Astrocyte (in vitro differentiated cells and primary cell): Measurements from ENCODE around the gene TTLL1. TPM values are rescaled to one million over a fixed set of nuclear protein-coding genes. Genes with fewer than 3 reads are reported as not detected.

Source experiments
- DNase-seq: peaks from one replicate; pipeline ENCODE4 v3.0.0-alpha.2; 2010; ENCODE audit warnings: low read depth
- FAIRE-seq: peaks from 2 replicates; lab custom pipeline; 2011; peaks lifted over from hg19 to GRCh38; lab: Jason Lieb, UNC
- H2AFZ ChIP-seq: 2 replicates; pipeline ENCODE4 v1.6.0; 2012; ENCODE audit warnings: low read depth, low read length, inconsistent platforms
- H3K27ac ChIP-seq: 2 replicates; pipeline ENCODE4 v1.5.1; 2011; ENCODE audit warnings: low read depth, low read length, inconsistent platforms
- H3K27me3 ChIP-seq: 2 replicates; pipeline ENCODE4 v1.6.0; 2011; ENCODE audit warnings: low read length, inconsistent platforms; ENCODE audit not compliant: insufficient read depth
- H3K36me3 ChIP-seq: 2 replicates; pipeline ENCODE4 v1.5.1; 2011; ENCODE audit warnings: low read length, inconsistent platforms; ENCODE audit not compliant: insufficient read depth
- H3K4me1 ChIP-seq: 2 replicates; pipeline ENCODE4 v1.5.1; 2011; ENCODE audit warnings: low read length, inconsistent platforms; ENCODE audit not compliant: insufficient read depth
- H3K4me2 ChIP-seq: 2 replicates; pipeline ENCODE4 v1.6.0; 2012; ENCODE audit warnings: low read length, inconsistent platforms
- H3K4me3 ChIP-seq: 2 replicates; pipeline ENCODE4 v1.5.1; 2011; ENCODE audit warnings: low read depth, mild to moderate bottlenecking, low read length, inconsistent platforms; ENCODE audit not compliant: insufficient read depth
- H3K79me2 ChIP-seq: 2 replicates; pipeline ENCODE4 v1.6.0; 2012; ENCODE audit warnings: mild to moderate bottlenecking, low read length, inconsistent platforms; ENCODE audit not compliant: insufficient read depth
- H3K9ac ChIP-seq: 2 replicates; pipeline ENCODE4 v1.6.0; 2012; ENCODE audit warnings: mild to moderate bottlenecking, low read length, inconsistent platforms
- H3K9me3 ChIP-seq: 2 replicates; pipeline ENCODE4 v1.5.1; 2012; ENCODE audit warnings: low read depth, mild to moderate bottlenecking, low read length, inconsistent platforms; ENCODE audit not compliant: insufficient read depth
- H4K20me1 ChIP-seq: 2 replicates; pipeline ENCODE4 v1.6.0; 2012; ENCODE audit warnings: low read length, inconsistent platforms; ENCODE audit not compliant: insufficient read depth
- H3K27ac Mint-ChIP-seq: one replicate; pipeline ENCODE4 v1.8.0; 2021; ENCODE audit warnings: mild to moderate bottlenecking, mixed read lengths; ENCODE audit not compliant: unreplicated experiment
- H3K27me3 Mint-ChIP-seq: one replicate; pipeline ENCODE4 v1.8.0; 2021; ENCODE audit warnings: low read depth, mixed read lengths; ENCODE audit not compliant: unreplicated experiment
- H3K36me3 Mint-ChIP-seq: one replicate; pipeline ENCODE4 v1.8.0; 2021; ENCODE audit warnings: low read depth, mixed read lengths; ENCODE audit not compliant: unreplicated experiment
- H3K4me1 Mint-ChIP-seq: one replicate; pipeline ENCODE4 v1.8.0; 2021; ENCODE audit warnings: low read depth, mixed read lengths; ENCODE audit not compliant: unreplicated experiment
- H3K4me3 Mint-ChIP-seq: one replicate; pipeline ENCODE4 v1.8.0; 2021; ENCODE audit warnings: mild to moderate bottlenecking, moderate library complexity, mixed read lengths; ENCODE audit not compliant: unreplicated experiment
- H3K9me3 Mint-ChIP-seq: one replicate; pipeline ENCODE4 v1.8.0; 2021; ENCODE audit warnings: mild to moderate bottlenecking, mixed read lengths; ENCODE audit not compliant: unreplicated experiment
- CTCF ChIP-seq: IDR thresholded peaks from 2 replicates; pipeline ENCODE4 v1.5.1; 2011; ENCODE audit warnings: low read depth, mild to moderate bottlenecking, inconsistent platforms, low read length, moderate library complexity; ENCODE audit not compliant: insufficient read depth
- EZH2 ChIP-seq: IDR thresholded peaks from 2 replicates; pipeline ENCODE4 v1.6.1; 2012; ENCODE audit warnings: mild to moderate bottlenecking, low read length, inconsistent platforms; ENCODE audit not compliant: insufficient read depth
- total RNA-seq: library from RNA; stranded (reverse); gene quantifications from 2 replicates; pipeline ENCODE4 v1.2.1, GENCODE V29; 2021

TTLL1 gene
- total RNA-seq, 1 donor from 2014 or later, result 10.7 TPM

GRCh38 chr22:43079742-43080141, 9.4 kb downstream of the TTLL1 start:
- H4K20me1 ChIP-seq, result no peaks in the 10 kb centered on the region
- no peaks in the 10 kb centered on the region for H3K79me2 ChIP-seq
- TF ChIP-seq EZH2, result no peak
- TF ChIP-seq CTCF, result no peak
- H3K27me3 ChIP-seq, result no peaks in the 10 kb centered on the region
- H3K27ac Mint-ChIP-seq, result no peak overlapping the region
- H3K9me3 ChIP-seq, result no peaks in the 10 kb centered on the region
- H3K4me3 Mint-ChIP-seq, result no peak overlapping the region
- H3K36me3 ChIP-seq, result no peaks in the 10 kb centered on the region
- no peaks in the 10 kb centered on the region for H3K9me3 Mint-ChIP-seq
- DNase-seq (no peak), FAIRE-seq (no peak)
- H3K9ac ChIP-seq, result no peak overlapping the region
- no peak overlapping the region for H3K4me2 ChIP-seq
- H3K4me1 ChIP-seq, result no peaks in the 10 kb centered on the region
- H3K36me3 Mint-ChIP-seq, result peaks cover 6% of the 10 kb centered on the region
- no peak overlapping the region for H3K27ac ChIP-seq
- H3K27me3 Mint-ChIP-seq, result no peaks in the 10 kb centered on the region
- H3K4me3 ChIP-seq, result no peak overlapping the region
- H2AFZ ChIP-seq, result no peak overlapping the region
- peaks cover 5% of the 10 kb centered on the region for H3K4me1 Mint-ChIP-seq

GRCh38 chr22:43078522-43078921, 10.7 kb downstream of the TTLL1 start:
- TF ChIP-seq EZH2 (no peak), CTCF (no peak)
- H3K36me3 ChIP-seq, result no peaks in the 10 kb centered on the region
- H2AFZ ChIP-seq, result no peak overlapping the region
- no peaks in the 10 kb centered on the region for H3K4me1 ChIP-seq
- no peaks in the 10 kb centered on the region for H3K79me2 ChIP-seq
- H3K27ac ChIP-seq, result no peak overlapping the region
- H3K36me3 Mint-ChIP-seq, result peaks cover 6% of the 10 kb centered on the region
- no peaks in the 10 kb centered on the region for H3K9me3 ChIP-seq
- H4K20me1 ChIP-seq, result no peaks in the 10 kb centered on the region
- no peaks in the 10 kb centered on the region for H3K27me3 ChIP-seq
- no peak overlapping the region for H3K4me3 ChIP-seq
- DNase-seq, result no peak
- H3K27ac Mint-ChIP-seq, result no peak overlapping the region
- no peak overlapping the region for H3K4me3 Mint-ChIP-seq
- no peaks in the 10 kb centered on the region for H3K27me3 Mint-ChIP-seq
- no peaks in the 10 kb centered on the region for H3K9me3 Mint-ChIP-seq
- FAIRE-seq, result no peak
- H3K9ac ChIP-seq, result no peak overlapping the region
- no peak overlapping the region for H3K4me2 ChIP-seq
- H3K4me1 Mint-ChIP-seq, result peaks cover 5% of the 10 kb centered on the region

GRCh38 chr22:43077121-43077877, 11.9 kb downstream of the TTLL1 start:
- no peak overlapping the region for H3K4me2 ChIP-seq
- Mint-ChIP-seq H3K4me3 (no peak overlapping the region), H3K9me3 (no peaks in the 10 kb centered on the region), H3K4me1 (peaks cover 5% of the 10 kb centered on the region), H3K36me3 (peaks cover 6% of the 10 kb centered on the region), H3K27me3 (no peaks in the 10 kb centered on the region), H3K27ac (no peak overlapping the region)
- H3K9ac ChIP-seq, result no peak overlapping the region
- H3K27ac ChIP-seq, result no peak overlapping the region
- no peaks in the 10 kb centered on the region for H3K27me3 ChIP-seq
- no peaks in the 10 kb centered on the region for H4K20me1 ChIP-seq
- DNase-seq, result no peak
- no peaks in the 10 kb centered on the region for H3K9me3 ChIP-seq
- no peak overlapping the region for H3K4me3 ChIP-seq
- no peak for FAIRE-seq
- no peaks in the 10 kb centered on the region for H3K4me1 ChIP-seq
- H2AFZ ChIP-seq, result no peak overlapping the region
- TF ChIP-seq CTCF (no peak), EZH2 (no peak)
- H3K79me2 ChIP-seq, result no peaks in the 10 kb centered on the region
- H3K36me3 ChIP-seq, result no peaks in the 10 kb centered on the region
